Measurements from ENCODE around the gene DHRS2.

The DHRS2 gene

DNA sequence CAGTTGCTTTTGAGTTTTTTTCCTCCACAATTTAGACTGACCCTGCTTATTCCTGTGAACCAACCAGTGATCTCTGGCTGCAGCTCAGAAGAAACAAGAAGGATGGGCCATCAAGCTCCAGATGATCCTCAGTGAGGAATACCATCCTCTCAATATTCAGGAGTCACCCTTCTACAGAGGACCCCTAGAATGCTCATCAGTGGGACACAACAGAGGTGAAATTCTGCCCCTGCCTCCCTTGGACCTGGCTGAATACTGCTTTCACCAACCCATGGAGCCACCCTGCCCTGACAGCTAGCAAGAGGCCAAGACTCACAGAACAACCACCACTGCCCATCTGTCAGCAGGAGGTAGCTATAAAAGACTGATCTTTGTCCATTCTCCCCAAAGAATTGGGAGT lies 9.2 kb upstream of the DHRS2 start:
- Histone ChIP-seq H3K9me3 (ENCODE audit: low read depth, low read length) (peaks cover 12% of the 10 kb centered on the region; the same call in 1 of the 2 replicates), H3K4me3 (no peak overlapping the region), H3K36me3 (ENCODE audit: insufficient read depth, low read length) (no peaks in the 10 kb centered on the region), H3K9ac (ENCODE audit: insufficient read length) (no peak overlapping the region), H3K27ac (no peak overlapping the region)
- DNase-seq (ENCODE audit: low read depth, low spot score), result no peak
- no peak for TF ChIP-seq FOXP2 (optimal IDR thresholded peaks at IDR 0.05; ENCODE audit: control extremely low read depth, extremely low read length, insufficient read depth)
- TF ChIP-seq EZH2 (IDR thresholded peaks at IDR 0.05), result no peak
- TF ChIP-seq POLR2AphosphoS5 (IDR thresholded peaks at IDR 0.05; ENCODE audit: borderline replicate concordance, low read depth, low read length), result no peak

DNA sequence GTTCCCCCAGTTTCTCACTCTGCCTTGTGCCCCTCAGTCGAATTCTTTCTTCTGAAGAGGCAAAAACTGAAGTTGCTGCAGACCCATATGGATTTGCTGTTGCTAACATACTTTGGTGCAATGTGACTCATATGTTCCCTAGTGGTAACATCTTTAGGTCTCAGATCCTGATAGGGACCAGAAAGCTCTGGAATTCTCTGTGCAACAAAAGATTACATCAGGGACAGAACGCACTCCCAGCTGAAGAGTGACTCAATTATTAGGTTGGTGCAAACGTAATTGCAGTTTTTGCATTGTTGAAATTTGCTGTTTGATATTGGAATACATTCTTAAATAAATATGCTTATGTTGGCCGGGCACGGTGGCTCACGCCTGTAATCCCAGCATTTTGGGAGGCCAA lies 8.2 kb upstream of the DHRS2 start:
- no peaks in the 10 kb centered on the region for H3K36me3 ChIP-seq (ENCODE audit: insufficient read depth, low read length)
- H3K9me3 ChIP-seq (ENCODE audit: low read depth, low read length), result peaks cover 12% of the 10 kb centered on the region; the same call in 1 of the 2 replicates
- no peak overlapping the region for H3K9ac ChIP-seq (ENCODE audit: insufficient read length)
- TF ChIP-seq FOXP2 (optimal IDR thresholded peaks at IDR 0.05; ENCODE audit: control extremely low read depth, extremely low read length, insufficient read depth), result no peak
- H3K4me3 ChIP-seq, result no peak overlapping the region
- no peak overlapping the region for H3K27ac ChIP-seq
- DNase-seq (ENCODE audit: low read depth, low spot score), result no peak

- TF ChIP-seq FOXP2 (optimal IDR thresholded peaks at IDR 0.05; ENCODE audit: control extremely low read depth, extremely low read length, insufficient read depth) (no peak), POLR2AphosphoS5 (IDR thresholded peaks at IDR 0.05; ENCODE audit: borderline replicate concordance, low read depth, low read length) (no peak), EZH2 (IDR thresholded peaks at IDR 0.05) (no peak)
These were observed 7.0 kb upstream of the DHRS2 start for GRCh38 chr14:23629204-23629603.

DNA sequence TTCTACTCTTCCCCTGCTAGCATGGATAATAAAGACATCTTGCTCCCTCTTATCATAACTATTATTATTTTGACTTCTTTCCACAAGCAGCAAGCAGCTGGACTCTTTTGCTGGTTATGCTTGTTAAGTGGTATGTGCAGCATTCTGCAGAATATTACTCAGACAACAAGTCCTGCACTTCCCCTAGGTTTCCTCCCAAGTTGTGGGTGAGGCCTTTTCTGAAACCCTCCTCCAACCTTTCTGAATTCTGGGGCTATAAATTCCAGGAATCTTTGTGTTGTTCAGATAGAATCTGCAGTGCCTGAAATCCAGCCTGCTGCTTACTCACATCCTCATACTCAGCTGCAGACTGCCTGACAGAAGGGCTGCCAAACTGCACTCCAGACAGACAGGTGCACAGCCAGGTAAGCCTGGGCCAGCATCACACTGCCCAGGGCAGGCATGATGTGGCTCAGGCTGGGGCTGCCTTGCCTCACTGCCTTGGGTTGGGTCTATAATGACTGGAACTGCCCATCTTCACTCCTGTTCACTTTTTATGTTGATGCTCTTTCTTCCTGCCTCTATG lies 6.2 kb upstream of the DHRS2 start:
- no peak for TF ChIP-seq FOXP2 (optimal IDR thresholded peaks at IDR 0.05; ENCODE audit: control extremely low read depth, extremely low read length, insufficient read depth)
- no peak for TF ChIP-seq EZH2 (IDR thresholded peaks at IDR 0.05)
- no peak for TF ChIP-seq POLR2AphosphoS5 (IDR thresholded peaks at IDR 0.05; ENCODE audit: borderline replicate concordance, low read depth, low read length)
- H3K9ac ChIP-seq (ENCODE audit: insufficient read length), result no peak overlapping the region
- no peak overlapping the region for H3K27ac ChIP-seq
- peaks cover 9% of the 10 kb centered on the region; the same call in 1 of the 2 replicates for H3K9me3 ChIP-seq (ENCODE audit: low read depth, low read length)
- H3K4me3 ChIP-seq, result no peak overlapping the region
- DNase-seq (ENCODE audit: low read depth, low spot score), result no peak
- H3K36me3 ChIP-seq (ENCODE audit: insufficient read depth, low read length), result no peaks in the 10 kb centered on the region

More at GRCh38 chr14:23629204-23629603, 7.0 kb upstream of the DHRS2 start:
- no peak for DNase-seq (ENCODE audit: low read depth, low spot score)
- no peak overlapping the region for H3K9ac ChIP-seq (ENCODE audit: insufficient read length)
- no peaks in the 10 kb centered on the region for H3K36me3 ChIP-seq (ENCODE audit: insufficient read depth, low read length)
- H3K9me3 ChIP-seq (ENCODE audit: low read depth, low read length), result peaks cover 12% of the 10 kb centered on the region; the same call in 1 of the 2 replicates
- H3K27ac ChIP-seq, result no peak overlapping the region
- no peak overlapping the region for H3K4me3 ChIP-seq

DNA sequence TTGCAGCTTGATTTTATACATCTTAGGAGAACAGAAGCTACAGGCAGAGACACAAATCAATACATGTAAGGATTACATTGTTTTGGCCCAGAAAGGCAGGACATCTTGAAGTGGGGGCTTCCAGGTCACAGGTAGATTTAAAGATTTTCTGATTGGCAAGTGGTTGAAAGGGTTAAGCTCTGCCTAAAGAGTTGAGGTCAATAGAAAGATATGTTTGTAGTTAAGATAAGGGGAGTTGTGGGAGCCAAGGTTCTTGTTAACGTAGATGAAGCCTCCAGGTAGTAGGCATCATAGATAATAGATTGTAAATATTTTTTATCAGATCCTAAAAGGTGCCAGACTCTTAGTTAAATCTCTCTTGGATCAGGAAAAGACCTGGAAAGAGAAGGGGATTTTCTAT lies 5.5 kb upstream of the DHRS2 start:
- H3K9ac ChIP-seq (ENCODE audit: insufficient read length), result no peak overlapping the region
- no peak overlapping the region for H3K27ac ChIP-seq
- H3K36me3 ChIP-seq (ENCODE audit: insufficient read depth, low read length), result no peaks in the 10 kb centered on the region
- no peak overlapping the region for H3K4me3 ChIP-seq
- no peak for TF ChIP-seq POLR2AphosphoS5 (IDR thresholded peaks at IDR 0.05; ENCODE audit: borderline replicate concordance, low read depth, low read length)
- TF ChIP-seq FOXP2 (optimal IDR thresholded peaks at IDR 0.05; ENCODE audit: control extremely low read depth, extremely low read length, insufficient read depth), result no peak
- no peak for TF ChIP-seq EZH2 (IDR thresholded peaks at IDR 0.05)
- peaks cover 2% of the 10 kb centered on the region; the same call in 1 of the 2 replicates for H3K9me3 ChIP-seq (ENCODE audit: low read depth, low read length)
- DNase-seq (ENCODE audit: low read depth, low spot score), result no peak

DNA sequence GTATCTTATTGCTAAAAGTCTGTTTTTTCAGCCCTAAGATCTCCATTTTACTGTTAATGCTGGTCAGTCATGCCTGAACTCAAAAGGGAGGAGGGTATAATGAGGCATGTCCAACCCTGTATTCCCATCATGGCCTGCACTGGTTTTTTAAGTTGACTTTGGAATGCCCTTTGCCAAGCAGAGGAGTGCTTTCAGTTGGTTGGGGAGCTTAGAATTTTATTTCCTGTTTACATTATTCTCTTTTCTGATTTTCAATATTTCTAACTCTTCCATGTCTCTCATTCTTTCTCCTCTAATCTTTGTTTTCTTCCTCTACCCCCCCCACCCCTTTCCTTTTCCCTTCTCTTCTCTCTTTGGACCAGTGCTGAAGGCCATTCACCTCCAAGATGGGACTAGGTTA lies 4.9 kb upstream of the DHRS2 start:
- H3K36me3 ChIP-seq (ENCODE audit: insufficient read depth, low read length), result no peaks in the 10 kb centered on the region
- TF ChIP-seq POLR2AphosphoS5 (IDR thresholded peaks at IDR 0.05; ENCODE audit: borderline replicate concordance, low read depth, low read length) (no peak), EZH2 (IDR thresholded peaks at IDR 0.05) (no peak), FOXP2 (optimal IDR thresholded peaks at IDR 0.05; ENCODE audit: control extremely low read depth, extremely low read length, insufficient read depth) (no peak)
- no peak overlapping the region for H3K27ac ChIP-seq
- no peak overlapping the region for H3K4me3 ChIP-seq
- H3K9me3 ChIP-seq (ENCODE audit: low read depth, low read length), result no peaks in the 10 kb centered on the region
- H3K9ac ChIP-seq (ENCODE audit: insufficient read length), result no peak overlapping the region
- DNase-seq (ENCODE audit: low read depth, low spot score), result no peak

DNA sequence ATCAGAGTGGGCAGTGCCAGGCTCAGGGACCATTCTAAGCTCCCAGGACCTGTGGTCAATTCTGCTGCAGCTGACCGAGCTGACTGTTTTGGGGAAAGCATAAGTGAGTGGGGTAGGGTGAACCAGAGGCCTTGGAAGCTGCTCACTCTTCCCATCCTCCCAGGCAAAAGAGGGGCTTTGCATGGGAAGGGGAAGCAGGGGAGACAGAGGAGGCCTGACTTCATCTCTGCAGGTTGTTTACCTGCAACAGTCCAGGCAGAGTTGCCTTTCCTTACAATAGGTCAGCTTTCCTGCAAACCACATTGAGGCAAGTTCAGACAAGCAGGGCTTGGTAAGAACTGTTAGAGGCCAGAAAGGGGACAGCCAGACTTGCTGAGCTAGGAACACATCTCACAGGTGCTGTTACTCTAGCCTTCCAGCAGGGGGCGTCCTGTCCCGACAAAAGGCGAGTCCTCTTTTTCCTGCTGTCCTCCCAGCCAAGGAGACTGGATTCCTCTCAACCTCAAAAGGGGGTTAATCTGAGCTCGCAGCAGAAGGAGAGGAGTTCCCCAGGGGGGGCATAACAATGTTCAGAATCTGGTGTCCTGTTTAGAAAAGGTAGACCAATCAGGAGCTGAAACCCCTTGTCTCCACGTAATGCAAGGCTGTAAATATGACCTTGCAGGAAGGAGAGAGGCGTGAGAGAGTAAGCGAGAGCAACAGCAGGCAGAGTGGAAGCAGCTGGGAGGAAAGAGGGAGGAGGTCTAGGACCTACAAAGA lies 4.3 kb upstream of the DHRS2 start:
- Histone ChIP-seq H3K9ac (ENCODE audit: insufficient read length) (no peak overlapping the region), H3K27ac (no peak overlapping the region), H3K36me3 (ENCODE audit: insufficient read depth, low read length) (no peaks in the 10 kb centered on the region), H3K4me3 (no peak overlapping the region), H3K9me3 (ENCODE audit: low read depth, low read length) (no peaks in the 10 kb centered on the region)
- no peak for TF ChIP-seq POLR2AphosphoS5 (IDR thresholded peaks at IDR 0.05; ENCODE audit: borderline replicate concordance, low read depth, low read length)
- TF ChIP-seq FOXP2 (optimal IDR thresholded peaks at IDR 0.05; ENCODE audit: control extremely low read depth, extremely low read length, insufficient read depth), result no peak
- TF ChIP-seq EZH2 (IDR thresholded peaks at IDR 0.05), result no peak
- peak; percentile 22 for DNase-seq (ENCODE audit: low read depth, low spot score)

DNA sequence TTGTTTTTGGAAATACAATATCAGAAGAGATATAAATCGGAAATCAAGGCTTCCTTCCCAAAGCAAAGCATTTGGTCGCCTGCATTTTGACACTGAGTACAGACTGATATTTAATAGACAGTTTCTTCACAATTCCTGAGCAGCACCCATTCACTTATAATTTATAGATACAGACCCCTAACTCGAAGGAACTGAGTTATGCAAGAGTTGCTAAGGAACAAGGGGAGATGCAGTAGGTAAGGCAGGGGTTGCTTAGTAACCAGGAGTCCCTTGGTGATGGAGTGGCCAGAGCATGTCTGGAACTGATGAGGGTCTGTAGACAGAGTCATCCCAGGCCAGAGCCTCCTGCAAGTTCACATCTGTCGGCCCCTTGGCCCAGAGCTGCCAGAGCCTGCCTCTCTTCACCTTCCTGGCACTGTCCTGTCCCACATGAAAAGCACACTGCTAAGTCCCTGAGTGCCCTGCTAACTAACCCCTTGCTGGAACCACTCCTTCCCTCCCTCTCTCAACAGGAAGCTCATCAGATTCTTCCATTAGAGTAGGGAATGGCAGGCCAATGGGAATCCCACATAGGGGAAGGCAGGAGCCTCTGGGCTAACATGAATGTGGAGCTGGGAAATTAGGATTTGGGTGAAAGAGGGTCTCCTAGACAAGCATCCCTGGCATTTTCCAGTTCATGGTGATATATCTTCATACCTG lies 3.6 kb upstream of the DHRS2 start:
- no peak overlapping the region for H3K9ac ChIP-seq (ENCODE audit: insufficient read length)
- no peak for DNase-seq (ENCODE audit: low read depth, low spot score)
- H3K27ac ChIP-seq, result no peak overlapping the region
- no peak for TF ChIP-seq POLR2AphosphoS5 (IDR thresholded peaks at IDR 0.05; ENCODE audit: borderline replicate concordance, low read depth, low read length)
- no peak for TF ChIP-seq EZH2 (IDR thresholded peaks at IDR 0.05)
- TF ChIP-seq FOXP2 (optimal IDR thresholded peaks at IDR 0.05; ENCODE audit: control extremely low read depth, extremely low read length, insufficient read depth), result no peak
- no peaks in the 10 kb centered on the region for H3K36me3 ChIP-seq (ENCODE audit: insufficient read depth, low read length)
- H3K4me3 ChIP-seq, result no peak overlapping the region
- H3K9me3 ChIP-seq (ENCODE audit: low read depth, low read length), result no peaks in the 10 kb centered on the region

Data from SK-N-MC (cell line).